HepG2 (cell line): Measurements from ENCODE around the gene WWC2. TPM values are rescaled to one million over a fixed set of nuclear protein-coding genes. Genes with fewer than 3 reads are reported as not detected.

ENCODE experiments used
- ATAC-seq: fragments of 200-7000 bp; cut with Tn5 transposase; 3 replicates; pipeline ENCODE4 v1.9.1; 2020; ENCODE audit warnings: mild to moderate bottlenecking, moderate library complexity
- BruUV-seq: library from RNA; stranded (reverse); fragments of 400-500 nt; replicated peaks from 2 replicates; lab custom pipeline; 2021; lab: Mats Ljungman, UMichigan
- CTCF ChIA-PET: fragments of 300-600 bp; formaldehyde crosslinking; extraction: SDS; loops from one replicate; lab custom pipeline; 2021; ENCODE audit warnings: low total read pairs, inconsistent platforms, low intra/inter-chr PET ratio; lab: Yijun Ruan, JAX
- POLR2A ChIA-PET: fragments of 350-600 bp; sonication (Branson Sonifier 250); formaldehyde crosslinking; loops from one replicate; lab custom pipeline; 2020; ENCODE audit warnings: antibody characterized with exemption, inconsistent platforms; lab: Yijun Ruan, JAX
- DNase-seq: peaks from one replicate; pipeline ENCODE4 v3.0.0-alpha.2; 2015; ENCODE audit warnings: low spot score
- FAIRE-seq: peaks from 3 replicates; lab custom pipeline; 2011; peaks lifted over from hg19 to GRCh38; lab: Jason Lieb, UNC
- H2AFZ ChIP-seq: one replicate; pipeline ENCODE4 v1.6.1; 2011; ENCODE audit warnings: low read length, inconsistent platforms
- H3K27ac ChIP-seq: fragments of 300-600 bp; 3 replicates; pipeline ENCODE4 v1.8.0; 2011; ENCODE audit warnings: mixed run types, mild to moderate bottlenecking, mixed read lengths, low read length, inconsistent platforms; ENCODE audit not compliant: insufficient read depth; ENCODE audit errors: extremely low read length
- H3K27me3 ChIP-seq, 2 experiments: fragments of 200-600 bp in 1 of 2; 2 replicates in 1 of 2; 3 replicates in 1 of 2; pipeline versions ENCODE4 v1.6.0 to v1.8.0; 2011; ENCODE audit warnings: low read length in 2 of 2, mild to moderate bottlenecking in 2 of 2, moderate library complexity in 2 of 2, inconsistent platforms in 1 of 2; ENCODE audit not compliant: insufficient read depth in 2 of 2, control insufficient read depth in 1 of 2
- H3K36me3 ChIP-seq, 2 experiments: fragments of 200-600 bp in 1 of 2; replicated peaks in 1 of 2; 2 replicates in 1 of 2; 3 replicates in 1 of 2; pipeline versions ENCODE4 v1.5.1 to v1.8.0; 2011; ENCODE audit warnings: low read length in 2 of 2, inconsistent platforms in 1 of 2; ENCODE audit not compliant: insufficient read depth in 2 of 2, control insufficient read depth in 1 of 2
- H3K4me1 ChIP-seq: 2 replicates; pipeline ENCODE4 v1.5.1; 2012; ENCODE audit warnings: low read length, inconsistent platforms; ENCODE audit not compliant: insufficient read depth
- H3K4me2 ChIP-seq: 2 replicates; pipeline ENCODE4 v1.6.0; 2011; ENCODE audit warnings: low read depth, low read length, inconsistent platforms
- H3K4me3 ChIP-seq, 3 experiments: fragments of 200-600 bp in 1 of 3; sonication (generic), shearing (Covaris generic) in 1 of 3; replicated peaks in 1 of 3; 2 replicates each; pipeline ENCODE4 v1.5.1; 2011 to 2016; ENCODE audit warnings: low read length in 3 of 3, inconsistent platforms in 2 of 3, low read depth in 2 of 3, mild to moderate bottlenecking in 2 of 3, control low read depth in 1 of 3, mixed read lengths in 1 of 3; ENCODE audit not compliant: insufficient read depth in 1 of 3
- H3K79me2 ChIP-seq: one replicate; pipeline ENCODE4 v1.6.1; 2011; ENCODE audit warnings: low read length, inconsistent platforms; ENCODE audit not compliant: insufficient read depth
- H3K9ac ChIP-seq: 2 replicates; pipeline ENCODE4 v1.6.0; 2011; ENCODE audit warnings: mild to moderate bottlenecking, low read depth, low read length, inconsistent platforms; ENCODE audit not compliant: insufficient read depth
- H3K9me3 ChIP-seq: 2 replicates; pipeline ENCODE4 v1.5.1; 2012; ENCODE audit warnings: mild to moderate bottlenecking, low read length
- H4K20me1 ChIP-seq: 2 replicates; pipeline ENCODE4 v1.6.0; 2011; ENCODE audit warnings: inconsistent platforms, mild to moderate bottlenecking, low read length, moderate library complexity; ENCODE audit not compliant: insufficient read depth
- CCAR2 ChIP-seq: fragments of 200-400 bp; formaldehyde crosslinking; optimal IDR thresholded peaks from 2 replicates; pipeline ENCODE3; 2018; ENCODE audit warnings: low read depth, mild to moderate bottlenecking, low read length, moderate library complexity
- HNRNPLL ChIP-seq: fragments of 200-400 bp; formaldehyde crosslinking; IDR thresholded peaks from 2 replicates; pipeline ENCODE4 v1.6.1; 2017; ENCODE audit warnings: mild to moderate bottlenecking, low read depth, low read length; ENCODE audit not compliant: poor library complexity, severe bottlenecking
- MZF1 ChIP-seq: sonication (generic); formaldehyde crosslinking; IDR thresholded peaks from 2 replicates; pipeline ENCODE4 v1.8.1; 2023; ENCODE audit warnings: mild to moderate bottlenecking, missing genetic modification reagents, borderline replicate concordance
- NCOA2 ChIP-seq: sonication (generic); formaldehyde crosslinking; IDR thresholded peaks from 2 replicates; pipeline ENCODE4 v1.8.0; 2022; ENCODE audit warnings: inconsistent platforms
- RAD21 ChIP-seq: fragments of 450-650 bp; formaldehyde crosslinking; IDR thresholded peaks from 2 replicates; pipeline ENCODE4 v1.5.0; 2020; ENCODE audit warnings: mild to moderate bottlenecking
- RBM22 ChIP-seq: fragments of 200-400 bp; formaldehyde crosslinking; optimal IDR thresholded peaks from 2 replicates; pipeline ENCODE3; 2017; ENCODE audit warnings: mild to moderate bottlenecking, low read length, moderate library complexity
- TCF7L2 ChIP-seq: IDR thresholded peaks from 2 replicates; pipeline ENCODE4 v1.6.1; 2011; ENCODE audit warnings: mild to moderate bottlenecking, low read depth, low read length, moderate library complexity
- ZFP36 ChIP-seq: fragments of 150-350 bp; IDR thresholded peaks from 2 replicates; pipeline ENCODE4 v1.6.1; 2018; ENCODE audit warnings: borderline replicate concordance, low read length, low read depth; ENCODE audit not compliant: partially characterized antibody
- ZFP90 ChIP-seq: sonication (generic); formaldehyde crosslinking; IDR thresholded peaks from 2 replicates; pipeline ENCODE4 v1.8.0; 2022; ENCODE audit warnings: missing genetic modification reagents, mild to moderate bottlenecking, inconsistent platforms, borderline replicate concordance
- ZFYVE20 ChIP-seq: sonication (generic); formaldehyde crosslinking; IDR thresholded peaks from 2 replicates; pipeline ENCODE4 v1.8.0; 2023; ENCODE audit warnings: low read depth, mild to moderate bottlenecking, moderate library complexity, missing genetic modification reagents, borderline replicate concordance
- WGBS: methylation state at CpG from one replicate; pipeline ENCODE4 v1.1.6; 2017; ENCODE audit warnings: low lambda C conversion rate; 5-methylcytosine and 5-hydroxymethylcytosine counted together
- in situ Hi-C: cut with HindIII; loops from 2 replicates; pipeline ENCODE4 v1.10.0; 2017; ENCODE audit warnings: low pct_unique_long_range_greater_than_20kb; ENCODE audit not compliant: extremely low pct_ligation_motif_present
- intact Hi-C: fragments of 100-400 bp; cut with micrococcal nuclease; formaldehyde crosslinking; loops from one replicate; pipeline ENCODE4 v1.10.0; 2022; ENCODE audit not compliant: unreplicated experiment
- polyA plus RNA-seq, 8 experiments: library from polyadenylated mRNA; depleted of rRNA in 3 of 8; stranded (reverse) in 7 of 8; unstranded in 1 of 8; fragments of >200 nt; fragmentation: Illumina TruSeq in 4 of 8; extraction: Trizol in 4 of 8; gene quantifications; 2 replicates each; pipeline versions ENCODE4 v1.2.1 to v1.2.3, GENCODE V29; 2011 to 2016; ENCODE audit warnings: low read depth in 4 of 8, missing spikeins in 1 of 8, mixed read lengths in 1 of 8; ENCODE audit not compliant: insufficient read depth in 1 of 8
- total RNA-seq, 5 experiments: library from RNA; depleted of rRNA; stranded (reverse); fragments of >200 nt; fragmentation: Illumina TruSeq; extraction: Trizol; gene quantifications; 2 replicates each; pipeline ENCODE4 v1.2.3, GENCODE V29; 2016; ENCODE audit warnings: low read depth in 1 of 5
- TF ChIP-seq, protein P1 (sequence below): sonication (generic); formaldehyde crosslinking; IDR thresholded peaks from 2 replicates; pipeline ENCODE4 v1.5.1; 2020; ENCODE audit warnings: mild to moderate bottlenecking, missing genetic modification reagents, moderate library complexity
- TF ChIP-seq, protein P2 (sequence below): IDR thresholded peaks from 2 replicates; pipeline ENCODE4 v1.6.1; 2018; ENCODE audit warnings: missing genetic modification reagents, mild to moderate bottlenecking, missing compliant biosample characterization
- TF ChIP-seq, protein P3 (sequence below): sonication (generic); formaldehyde crosslinking; conservative IDR thresholded peaks from 2 replicates; pipeline ENCODE4 v1.4.0; 2020; ENCODE audit warnings: missing genetic modification reagents
- TF ChIP-seq, protein P4 (sequence below): sonication (generic); formaldehyde crosslinking; IDR thresholded peaks from 2 replicates; pipeline ENCODE4 v1.5.0; 2020; ENCODE audit warnings: mild to moderate bottlenecking, missing genetic modification reagents, moderate library complexity

WWC2 gene
- total and polyA plus RNA-seq, 2 of the 13 experiments (the other 11 are each of a cell fraction or from before 2014, with no cell fraction given): 40.0 to 50.1 TPM

DNA sequence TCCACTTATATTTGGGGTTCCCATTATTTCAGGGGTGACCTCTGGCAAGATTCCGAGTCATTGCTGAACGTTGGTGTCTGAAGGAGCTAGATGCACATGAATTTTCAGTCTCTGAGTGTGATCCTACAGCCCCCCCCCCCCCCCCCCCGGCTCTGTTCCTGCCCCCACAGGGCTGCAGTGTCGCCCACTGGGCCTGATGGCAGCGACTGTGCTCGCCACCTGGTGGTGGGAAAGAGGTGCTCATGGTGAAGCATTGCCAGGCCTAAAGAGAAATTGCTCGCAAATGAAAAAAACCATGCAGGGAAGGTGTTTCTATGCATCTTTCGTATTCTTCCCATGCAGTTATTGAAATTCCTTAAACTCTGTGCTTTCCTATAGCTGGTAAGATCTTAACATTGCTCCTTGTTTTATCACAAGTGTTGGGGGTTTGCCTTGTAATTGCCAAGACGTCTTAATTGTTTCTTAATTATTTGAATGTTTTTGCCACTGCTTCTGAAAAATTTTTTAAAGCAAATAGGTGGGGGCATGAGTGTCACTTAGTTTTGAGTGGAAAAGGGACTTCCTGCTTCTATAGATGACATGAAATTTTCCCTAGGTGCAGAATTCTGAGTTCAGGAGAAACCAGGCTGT, 157.8 kb downstream of the WWC2 start (continued):
- no peak for TF ChIP-seq NCOA2 (CRISPR knock-in tag)
- TF ChIP-seq MZF1 (CRISPR knock-in tag): no peak
- TF ChIP-seq, protein P1, sequence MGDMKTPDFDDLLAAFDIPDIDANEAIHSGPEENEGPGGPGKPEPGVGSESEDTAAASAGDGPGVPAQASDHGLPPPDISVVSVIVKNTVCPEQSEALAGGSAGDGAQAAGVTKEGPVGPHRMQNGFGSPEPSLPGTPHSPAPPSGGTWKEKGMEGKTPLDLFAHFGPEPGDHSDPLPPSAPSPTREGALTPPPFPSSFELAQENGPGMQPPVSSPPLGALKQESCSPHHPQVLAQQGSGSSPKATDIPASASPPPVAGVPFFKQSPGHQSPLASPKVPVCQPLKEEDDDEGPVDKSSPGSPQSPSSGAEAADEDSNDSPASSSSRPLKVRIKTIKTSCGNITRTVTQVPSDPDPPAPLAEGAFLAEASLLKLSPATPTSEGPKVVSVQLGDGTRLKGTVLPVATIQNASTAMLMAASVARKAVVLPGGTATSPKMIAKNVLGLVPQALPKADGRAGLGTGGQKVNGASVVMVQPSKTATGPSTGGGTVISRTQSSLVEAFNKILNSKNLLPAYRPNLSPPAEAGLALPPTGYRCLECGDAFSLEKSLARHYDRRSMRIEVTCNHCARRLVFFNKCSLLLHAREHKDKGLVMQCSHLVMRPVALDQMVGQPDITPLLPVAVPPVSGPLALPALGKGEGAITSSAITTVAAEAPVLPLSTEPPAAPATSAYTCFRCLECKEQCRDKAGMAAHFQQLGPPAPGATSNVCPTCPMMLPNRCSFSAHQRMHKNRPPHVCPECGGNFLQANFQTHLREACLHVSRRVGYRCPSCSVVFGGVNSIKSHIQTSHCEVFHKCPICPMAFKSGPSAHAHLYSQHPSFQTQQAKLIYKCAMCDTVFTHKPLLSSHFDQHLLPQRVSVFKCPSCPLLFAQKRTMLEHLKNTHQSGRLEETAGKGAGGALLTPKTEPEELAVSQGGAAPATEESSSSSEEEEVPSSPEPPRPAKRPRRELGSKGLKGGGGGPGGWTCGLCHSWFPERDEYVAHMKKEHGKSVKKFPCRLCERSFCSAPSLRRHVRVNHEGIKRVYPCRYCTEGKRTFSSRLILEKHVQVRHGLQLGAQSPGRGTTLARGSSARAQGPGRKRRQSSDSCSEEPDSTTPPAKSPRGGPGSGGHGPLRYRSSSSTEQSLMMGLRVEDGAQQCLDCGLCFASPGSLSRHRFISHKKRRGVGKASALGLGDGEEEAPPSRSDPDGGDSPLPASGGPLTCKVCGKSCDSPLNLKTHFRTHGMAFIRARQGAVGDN (CRISPR knock-in tag): peak; percentile 26
- no peak for TF ChIP-seq HNRNPLL
- peak; percentile 49; the same call in 1 of the 2 replicates for TF ChIP-seq RAD21
- TF ChIP-seq, protein P2, sequence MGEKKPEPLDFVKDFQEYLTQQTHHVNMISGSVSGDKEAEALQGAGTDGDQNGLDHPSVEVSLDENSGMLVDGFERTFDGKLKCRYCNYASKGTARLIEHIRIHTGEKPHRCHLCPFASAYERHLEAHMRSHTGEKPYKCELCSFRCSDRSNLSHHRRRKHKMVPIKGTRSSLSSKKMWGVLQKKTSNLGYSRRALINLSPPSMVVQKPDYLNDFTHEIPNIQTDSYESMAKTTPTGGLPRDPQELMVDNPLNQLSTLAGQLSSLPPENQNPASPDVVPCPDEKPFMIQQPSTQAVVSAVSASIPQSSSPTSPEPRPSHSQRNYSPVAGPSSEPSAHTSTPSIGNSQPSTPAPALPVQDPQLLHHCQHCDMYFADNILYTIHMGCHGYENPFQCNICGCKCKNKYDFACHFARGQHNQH: peak; percentile 84; the same call in 1 of the 2 replicates

DNA sequence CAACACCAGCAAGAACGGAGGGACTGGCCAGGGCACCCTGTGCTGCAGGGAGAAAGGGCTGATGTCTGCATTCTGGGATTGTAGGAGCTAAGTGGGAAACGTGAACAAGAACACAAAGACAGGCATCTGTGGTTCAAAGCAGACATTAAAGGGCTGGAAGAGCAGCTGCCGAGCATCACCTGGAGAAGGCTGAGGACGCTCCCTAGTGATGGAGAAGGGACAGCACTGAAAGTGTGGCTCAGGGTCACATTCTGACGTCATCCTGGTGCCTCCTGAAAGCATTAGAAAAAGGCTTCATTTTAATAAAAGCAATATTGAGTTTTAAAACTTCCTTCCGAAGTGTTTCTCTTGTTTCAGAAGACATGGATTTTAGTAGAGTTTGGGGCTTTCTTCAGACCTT, 158.8 kb downstream of the WWC2 start:
- FAIRE-seq (no peak), DNase-seq (no peak), ATAC-seq (no peak)
- H4K20me1 ChIP-seq: peaks cover 5% of the 10 kb centered on the region
- no peak overlapping the region for H3K27ac ChIP-seq
- 98% methylated on average over 6 of the region's 6 CpGs for WGBS
- no peak overlapping the region for H3K4me3 ChIP-seq
- no peak overlapping the region for H2AFZ ChIP-seq
- no peak overlapping the region for H3K9ac ChIP-seq
- no peaks in the 10 kb centered on the region for H3K79me2 ChIP-seq
- in situ Hi-C loops: loop anchor here (5.0 kb wide), 1 partner anchor 186 kb away; no protein-coding TSS in a partner anchor
- H3K4me1 ChIP-seq: peaks cover 30% of the 10 kb centered on the region
- BruUV-seq: no TSS peak
- no peaks in the 10 kb centered on the region for H3K9me3 ChIP-seq
- no peak overlapping the region for H3K4me2 ChIP-seq
- no peaks in the 10 kb centered on the region for H3K27me3 ChIP-seq
- peaks cover 31 to 54% of the 10 kb centered on the region in 2 experiments for H3K36me3 ChIP-seq
- POLR2A ChIA-PET: no interaction called here
- intact Hi-C loops: no loop called here
- CTCF ChIA-PET: interaction anchor here (1.4 kb wide), 1 partner anchor 320 kb away, joined by 4 read pairs; no protein-coding TSS in a partner anchor
- TF ChIP-seq CCAR2 (no peak), ZFP36 (no peak), TCF7L2 (no peak), RBM22 (peak; percentile 20), ZFYVE20 (CRISPR knock-in tag) (no peak), ZFP90 (CRISPR knock-in tag) (no peak)
- TF ChIP-seq, protein P3, sequence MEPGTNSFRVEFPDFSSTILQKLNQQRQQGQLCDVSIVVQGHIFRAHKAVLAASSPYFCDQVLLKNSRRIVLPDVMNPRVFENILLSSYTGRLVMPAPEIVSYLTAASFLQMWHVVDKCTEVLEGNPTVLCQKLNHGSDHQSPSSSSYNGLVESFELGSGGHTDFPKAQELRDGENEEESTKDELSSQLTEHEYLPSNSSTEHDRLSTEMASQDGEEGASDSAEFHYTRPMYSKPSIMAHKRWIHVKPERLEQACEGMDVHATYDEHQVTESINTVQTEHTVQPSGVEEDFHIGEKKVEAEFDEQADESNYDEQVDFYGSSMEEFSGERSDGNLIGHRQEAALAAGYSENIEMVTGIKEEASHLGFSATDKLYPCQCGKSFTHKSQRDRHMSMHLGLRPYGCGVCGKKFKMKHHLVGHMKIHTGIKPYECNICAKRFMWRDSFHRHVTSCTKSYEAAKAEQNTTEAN (CRISPR knock-in tag): no peak
- TF ChIP-seq, protein P4, sequence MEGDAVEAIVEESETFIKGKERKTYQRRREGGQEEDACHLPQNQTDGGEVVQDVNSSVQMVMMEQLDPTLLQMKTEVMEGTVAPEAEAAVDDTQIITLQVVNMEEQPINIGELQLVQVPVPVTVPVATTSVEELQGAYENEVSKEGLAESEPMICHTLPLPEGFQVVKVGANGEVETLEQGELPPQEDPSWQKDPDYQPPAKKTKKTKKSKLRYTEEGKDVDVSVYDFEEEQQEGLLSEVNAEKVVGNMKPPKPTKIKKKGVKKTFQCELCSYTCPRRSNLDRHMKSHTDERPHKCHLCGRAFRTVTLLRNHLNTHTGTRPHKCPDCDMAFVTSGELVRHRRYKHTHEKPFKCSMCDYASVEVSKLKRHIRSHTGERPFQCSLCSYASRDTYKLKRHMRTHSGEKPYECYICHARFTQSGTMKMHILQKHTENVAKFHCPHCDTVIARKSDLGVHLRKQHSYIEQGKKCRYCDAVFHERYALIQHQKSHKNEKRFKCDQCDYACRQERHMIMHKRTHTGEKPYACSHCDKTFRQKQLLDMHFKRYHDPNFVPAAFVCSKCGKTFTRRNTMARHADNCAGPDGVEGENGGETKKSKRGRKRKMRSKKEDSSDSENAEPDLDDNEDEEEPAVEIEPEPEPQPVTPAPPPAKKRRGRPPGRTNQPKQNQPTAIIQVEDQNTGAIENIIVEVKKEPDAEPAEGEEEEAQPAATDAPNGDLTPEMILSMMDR (CRISPR knock-in tag): peak; percentile 37
